DND-41 (cell line): ENCODE data around the gene SINHCAF.

ENCODE experiments used
- ATAC-seq: fragments of 200-7000 bp; cut with Tn5 transposase; 3 replicates; pipeline ENCODE4 v1.9.1; 2021; ENCODE audit warnings: low read depth; ENCODE audit not compliant: insufficient read depth
- DNase-seq: peaks from one replicate; pipeline ENCODE4 v3.0.0-alpha.2; 2020
- H2AFZ ChIP-seq: 2 replicates; pipeline ENCODE4 v1.6.0; 2012; ENCODE audit warnings: low read depth, low read length
- H3K27ac ChIP-seq: 2 replicates; pipeline ENCODE4 v1.5.1; 2012; ENCODE audit warnings: low read length, inconsistent platforms
- H3K27me3 ChIP-seq: fragments of 200-600 bp; sonication (generic); 2 replicates; pipeline ENCODE4 v1.6.0; 2012; ENCODE audit warnings: low read length, mild to moderate bottlenecking, inconsistent platforms; ENCODE audit not compliant: insufficient read depth, poor library complexity
- H3K36me3 ChIP-seq: 2 replicates; pipeline ENCODE4 v1.5.1; 2012; ENCODE audit warnings: low read length, inconsistent platforms; ENCODE audit not compliant: insufficient read depth
- H3K4me1 ChIP-seq: 2 replicates; pipeline ENCODE4 v1.5.1; 2012; ENCODE audit warnings: mild to moderate bottlenecking, low read length; ENCODE audit not compliant: insufficient read depth
- H3K4me2 ChIP-seq: 2 replicates; pipeline ENCODE4 v1.6.0; 2012; ENCODE audit warnings: mild to moderate bottlenecking, moderate library complexity, low read length, inconsistent platforms; ENCODE audit not compliant: insufficient read depth
- H3K4me3 ChIP-seq, 2 experiments: fragments of 200-600 bp in 1 of 2; shearing (Covaris generic) in 1 of 2; 2 replicates each; pipeline ENCODE4 v1.5.1; 2012 to 2016; ENCODE audit warnings: inconsistent platforms in 2 of 2, low read length in 2 of 2, mild to moderate bottlenecking in 2 of 2, low read depth in 1 of 2, moderate library complexity in 1 of 2
- H3K79me2 ChIP-seq: 2 replicates; pipeline ENCODE4 v1.6.0; 2012; ENCODE audit warnings: low read length, inconsistent platforms; ENCODE audit not compliant: insufficient read depth
- H3K9ac ChIP-seq: 2 replicates; pipeline ENCODE4 v1.6.0; 2012; ENCODE audit warnings: low read depth, mild to moderate bottlenecking, inconsistent platforms, low read length, moderate library complexity
- H3K9me3 ChIP-seq: 2 replicates; pipeline ENCODE4 v1.5.1; 2012; ENCODE audit warnings: low read length, moderate library complexity, mild to moderate bottlenecking, inconsistent platforms; ENCODE audit not compliant: insufficient read depth, severe bottlenecking
- H4K20me1 ChIP-seq: 2 replicates; pipeline ENCODE4 v1.6.0; 2012; ENCODE audit warnings: low read length; ENCODE audit not compliant: insufficient read depth
- CTCF ChIP-seq: IDR thresholded peaks from 2 replicates; pipeline ENCODE4 v1.5.1; 2012; ENCODE audit warnings: borderline replicate concordance, low read length, moderate library complexity, mild to moderate bottlenecking; ENCODE audit not compliant: poor library complexity, severe bottlenecking; ENCODE audit errors: extremely low read depth
- EZH2 ChIP-seq: IDR thresholded peaks from 3 replicates; pipeline ENCODE4 v1.6.1; 2012; ENCODE audit warnings: borderline replicate concordance, low read depth, mild to moderate bottlenecking, moderate library complexity, low read length, inconsistent platforms; ENCODE audit not compliant: severe bottlenecking

The SINHCAF gene

DNA sequence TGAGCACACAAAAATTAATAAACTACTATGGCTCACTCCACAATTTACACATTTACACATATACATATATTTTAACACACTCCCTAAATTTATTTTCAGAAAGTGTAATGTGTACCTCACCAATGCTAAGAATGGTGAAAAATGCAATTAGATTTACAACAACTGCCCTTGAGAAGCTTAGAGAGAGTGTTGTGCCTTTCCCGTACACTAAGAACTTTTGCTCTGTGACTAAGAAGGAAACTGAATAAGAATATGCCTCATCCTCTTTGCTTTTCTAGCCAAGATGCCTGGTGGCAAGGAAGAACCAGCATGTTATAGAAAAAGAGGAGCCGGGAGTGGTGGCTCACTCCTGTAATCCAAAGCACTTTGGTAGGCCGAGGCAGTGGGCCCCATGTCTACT is 62.3 kb downstream of the SINHCAF start:
- DNase-seq, result no peak
- Histone ChIP-seq H3K27me3 (no peaks in the 10 kb centered on the region), H3K27ac (no peak overlapping the region), H2AFZ (no peak overlapping the region), H4K20me1 (no peaks in the 10 kb centered on the region), H3K4me2 (no peak overlapping the region), H3K9ac (no peak overlapping the region), H3K9me3 (no peaks in the 10 kb centered on the region), H3K79me2 (no peaks in the 10 kb centered on the region), H3K4me1 (no peaks in the 10 kb centered on the region), H3K4me3 (no peak overlapping the region), H3K36me3 (no peaks in the 10 kb centered on the region)
- ATAC-seq, result no peak
- TF ChIP-seq CTCF (no peak), EZH2 (no peak)

- no peak for DNase-seq
- no peak overlapping the region for H3K27ac ChIP-seq
- no peak overlapping the region for H3K4me3 ChIP-seq
- H3K9me3 ChIP-seq, result no peaks in the 10 kb centered on the region
- no peak overlapping the region for H3K4me2 ChIP-seq
- no peaks in the 10 kb centered on the region for H3K27me3 ChIP-seq
- no peaks in the 10 kb centered on the region for H3K79me2 ChIP-seq
- no peak for ATAC-seq
- TF ChIP-seq EZH2 (no peak), CTCF (no peak)
- H3K36me3 ChIP-seq, result no peaks in the 10 kb centered on the region
- no peaks in the 10 kb centered on the region for H4K20me1 ChIP-seq
- H3K4me1 ChIP-seq, result no peaks in the 10 kb centered on the region
- H3K9ac ChIP-seq, result no peak overlapping the region
- no peak overlapping the region for H2AFZ ChIP-seq
Measured at GRCh38 chr12:31261744-31262143, 64.2 kb downstream of the SINHCAF start.

DNA sequence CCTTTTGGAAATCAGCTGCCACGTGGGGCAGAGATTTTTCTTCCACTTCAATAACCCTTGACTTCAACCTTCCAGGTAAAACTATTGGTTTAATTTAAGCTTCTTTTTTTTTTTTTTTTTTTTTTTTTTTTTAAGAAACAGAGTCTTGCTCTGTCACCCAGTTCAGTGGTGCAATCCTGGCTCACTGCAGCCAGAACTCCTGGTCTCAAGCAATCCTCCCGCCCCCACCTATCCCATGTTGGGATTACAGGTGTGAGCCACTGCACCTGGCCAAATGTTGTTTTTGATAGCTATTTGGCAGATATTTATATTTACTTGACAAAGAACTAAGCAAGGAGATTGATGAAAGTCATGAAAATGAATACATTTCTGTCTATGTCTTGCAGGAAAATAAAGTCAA is 65.1 kb downstream of the SINHCAF start:
- Histone ChIP-seq H3K9ac (no peak overlapping the region), H3K27ac (no peak overlapping the region), H3K4me1 (no peaks in the 10 kb centered on the region), H4K20me1 (no peaks in the 10 kb centered on the region), H3K4me2 (no peak overlapping the region), H3K27me3 (no peaks in the 10 kb centered on the region), H3K79me2 (no peaks in the 10 kb centered on the region), H3K4me3 (no peak overlapping the region), H3K9me3 (no peaks in the 10 kb centered on the region), H2AFZ (no peak overlapping the region), H3K36me3 (no peaks in the 10 kb centered on the region)
- ATAC-seq (no peak), DNase-seq (no peak)
- no peak for TF ChIP-seq CTCF
- no peak for TF ChIP-seq EZH2

- H3K4me3 ChIP-seq, result no peak overlapping the region
- DNase-seq (no peak), ATAC-seq (no peak)
- H3K36me3 ChIP-seq, result no peaks in the 10 kb centered on the region
- H3K4me2 ChIP-seq, result no peak overlapping the region
- H3K4me1 ChIP-seq, result no peaks in the 10 kb centered on the region
- no peaks in the 10 kb centered on the region for H4K20me1 ChIP-seq
- no peaks in the 10 kb centered on the region for H3K79me2 ChIP-seq
- TF ChIP-seq EZH2, result no peak
- H3K9ac ChIP-seq, result no peak overlapping the region
- H2AFZ ChIP-seq, result no peak overlapping the region
- H3K27ac ChIP-seq, result no peak overlapping the region
- no peaks in the 10 kb centered on the region for H3K9me3 ChIP-seq
- H3K27me3 ChIP-seq, result no peaks in the 10 kb centered on the region
Measured at GRCh38 chr12:31259136-31259886, 66.6 kb downstream of the SINHCAF start.
